Kidney (tissue), 14 donors: Measurements from ENCODE around the gene OLIG2. TPM values are rescaled to one million over a fixed set of nuclear protein-coding genes. Genes with fewer than 3 reads are reported as not detected.
A peak's percentile ranks its signal among the peaks of the same experiment; 100 is the strongest.

Source experiments
- DNase-seq, 5 donors: peaks; one replicate each; pipeline ENCODE4 v3.0.0-alpha.2; 2013 to 2020
- FAIRE-seq: peaks from 2 replicates; lab custom pipeline; 2012; peaks lifted over from hg19 to GRCh38; lab: Jason Lieb, UNC
- H3K27ac ChIP-seq, 2 donors: one replicate each; pipeline ENCODE4 v1.7.0; 2013; ENCODE audit warnings: low read depth in 2 of 2, low read length in 2 of 2, inconsistent platforms in 1 of 2
- H3K27me3 ChIP-seq: one replicate; pipeline ENCODE4 v1.7.1; 2013; ENCODE audit warnings: low read length, inconsistent platforms; ENCODE audit not compliant: control insufficient read depth, insufficient read depth
- H3K36me3 ChIP-seq, 3 donors: one replicate each; pipeline versions ENCODE4 v1.7.0 to v1.7.1; 2013; ENCODE audit warnings: low read length in 3 of 3, control low read depth in 1 of 3, inconsistent platforms in 1 of 3; ENCODE audit not compliant: insufficient read depth in 3 of 3, control insufficient read depth in 2 of 3
- H3K4me1 ChIP-seq, 3 donors: one replicate each; pipeline versions ENCODE4 v1.7.0 to v1.7.1; 2013; ENCODE audit warnings: low read length in 3 of 3, inconsistent platforms in 1 of 3, low read depth in 1 of 3; ENCODE audit not compliant: control insufficient read depth in 2 of 3, insufficient read depth in 2 of 3
- H3K4me3 ChIP-seq, 3 donors: one replicate each; pipeline versions ENCODE4 v1.7.0 to v1.8.1; 2013; ENCODE audit warnings: low read length in 3 of 3, control low read depth in 1 of 3, inconsistent platforms in 1 of 3
- H3K9ac ChIP-seq, 3 donors: one replicate each; pipeline versions ENCODE4 v1.7.0 to v1.7.1; 2013; ENCODE audit warnings: low read length in 3 of 3, control low read depth in 1 of 3, inconsistent platforms in 1 of 3
- H3K9me3 ChIP-seq, 3 donors: one replicate each; pipeline versions ENCODE4 v1.7.0 to v1.7.1; 2013; ENCODE audit warnings: low read length in 3 of 3, control low read depth in 1 of 3, inconsistent platforms in 1 of 3; ENCODE audit not compliant: control insufficient read depth in 2 of 3, insufficient read depth in 1 of 3
- CTCF ChIP-seq: IDR thresholded peaks from 3 replicates; pipeline ENCODE4 v1.5.1; 2012; ENCODE audit warnings: mild to moderate bottlenecking, moderate library complexity, borderline replicate concordance; ENCODE audit not compliant: insufficient read depth; ENCODE audit errors: extremely low read depth
- intact Hi-C: fragments of 100-400 bp; cut with DNase I; formaldehyde crosslinking; loops from one replicate; pipeline ENCODE4 v1.11.1; 2022
- polyA plus RNA-seq: library from polyadenylated mRNA; stranded (reverse); fragments of 350-450 nt; fragmentation: Illumina TruSeq; extraction: RNeasy Lipid Tissue Mini Kit (QIAGEN cat#74804); gene quantifications from one replicate; pipeline ENCODE4 v1.2.3, GENCODE V29; 2014; ENCODE audit warnings: low read depth, low replicate concordance; ENCODE audit not compliant: insufficient read depth
- total RNA-seq: library from RNA; stranded (reverse); fragmentation: NEBNext Ultra II Directional; extraction: Animal tissue kit (Norgen Biotek cat#: 25700); gene quantifications from one replicate; pipeline ENCODE4 v1.2.1, GENCODE V29; 2021
- donor health status: control.
- donor health status: control.
- donor health status: control.
- donor health status: control.
- donor health status: control.
- donor health status: DM: yes; HTN: yes; CAD: no.
- donor health status: Normal renal cell carcinoma (clear cell type).

Gene OLIG2
- total and polyA plus RNA-seq, 2 donors from 2014 or later, result not detected

- FAIRE-seq, result no peak
- intact Hi-C loops, result no loop called here
- DNase-seq, result no peak
- Histone ChIP-seq H3K27me3 (peaks cover 46% of the 10 kb centered on the region), H3K36me3 (no peaks in the 10 kb centered on the region), H3K4me1 (peaks cover 0 to 6% (median 0%) of the 10 kb centered on the region in 3 donors), H3K27ac (peak overlapping the region; percentile 60 to 73), H3K9me3 (no peaks in the 10 kb centered on the region), H3K9ac (peak overlapping the region in 1 of 3 donors; percentile 32), H3K4me3 (no peak overlapping the region)
- no peak for TF ChIP-seq CTCF
These were observed 50.0 kb downstream of the OLIG2 start for GRCh38 chr21:33075596-33076195.

DNA sequence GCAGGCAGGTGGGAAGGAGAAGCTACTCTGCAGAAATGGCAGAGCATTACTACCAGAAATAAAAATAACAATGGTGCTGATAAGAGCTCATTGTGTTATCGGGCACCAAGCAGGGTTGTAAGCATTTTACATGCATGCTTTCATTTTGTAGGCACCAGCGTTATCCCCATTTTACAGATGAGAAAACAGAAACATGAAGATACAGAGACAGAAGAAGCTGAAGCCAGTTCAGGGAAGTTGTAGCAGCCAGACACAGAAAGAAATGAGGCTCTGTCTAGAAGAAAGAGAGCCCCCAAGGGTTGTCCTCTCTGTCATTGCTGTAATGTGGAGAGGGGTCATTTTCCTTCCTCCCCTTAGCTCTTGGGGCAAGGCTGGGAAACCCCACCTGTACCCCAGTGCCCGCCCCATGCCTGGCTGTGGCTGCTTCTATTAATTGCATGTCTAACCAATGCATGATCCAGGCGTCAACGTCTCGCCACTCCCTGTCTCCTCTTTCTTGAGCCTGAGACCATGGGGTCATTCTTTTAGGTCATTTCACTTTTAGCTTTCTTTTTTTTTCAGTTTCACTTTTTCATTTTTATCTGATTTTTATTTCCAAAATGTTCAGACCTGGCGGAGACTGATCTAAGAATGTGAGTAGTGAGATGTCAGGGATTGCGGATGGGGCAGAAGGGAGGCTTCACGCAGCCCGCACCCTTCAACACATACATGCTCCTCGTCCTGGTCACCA lies 51.0 kb downstream of the OLIG2 start:
- no peaks in the 10 kb centered on the region for H3K36me3 ChIP-seq
- no peak for TF ChIP-seq CTCF
- peaks cover 0 to 3% (median 0%) of the 10 kb centered on the region in 3 donors for H3K4me1 ChIP-seq
- H3K9me3 ChIP-seq, result no peaks in the 10 kb centered on the region
- DNase-seq (no peak), FAIRE-seq (no peak)
- intact Hi-C loops, result no loop called here
- no peak overlapping the region for H3K4me3 ChIP-seq
- no peak overlapping the region for H3K27ac ChIP-seq
- no peak overlapping the region for H3K9ac ChIP-seq
- H3K27me3 ChIP-seq, result peaks cover 42% of the 10 kb centered on the region

Other genes with a start within 250 kb of the OLIG2 start
- 1.5 TPM for gene OLIG1, start 44.2 kb downstream of the OLIG2 start, total RNA-seq
- gene OLIG1, start 44.2 kb downstream of the OLIG2 start, polyA plus RNA-seq, result 18.2 TPM
- gene IFNAR2, start 204.0 kb downstream of the OLIG2 start, total RNA-seq, result 56.5 TPM
- 14.8 TPM for gene IFNAR2, start 204.0 kb downstream of the OLIG2 start, polyA plus RNA-seq
- 27.3 TPM for gene IL10RB, start 240.4 kb downstream of the OLIG2 start, total RNA-seq
- 21.5 TPM for gene IL10RB, start 240.4 kb downstream of the OLIG2 start, polyA plus RNA-seq